Measurements from ENCODE around the gene NAIF1. TPM values are rescaled to one million over a fixed set of nuclear protein-coding genes. Genes with fewer than 3 reads are reported as not detected.
"Not testable (repeated sequence)": the region's sequence is repeated elsewhere in the genome, so short reads cannot be mapped to it uniquely, and the experiment has no call there.

NAIF1 gene
- 5.1 TPM for total RNA-seq
- long read RNA-seq: 0 reads

- peak; percentile 96 for DNase-seq (ENCODE audit: missing footprints)
- ATAC-seq: peak; percentile 87
- intact Hi-C loops (cut with DNase I): no loop called here
These were observed at the start of gene NAIF1 for GRCh38 chr9:128066713-128067644. Gene NAIF1 (minus strand): TSS chr9:128067320. CDS start chr9:128067101, 219 bp downstream.

GRCh38 chr9:128116104-128117083 lies 49.3 kb upstream of the NAIF1 start:
- intact Hi-C loops (cut with DNase I): loop anchor here (5.0 kb wide), 1 partner anchor 174 kb away; no protein-coding TSS in a partner anchor
- peak; percentile 35 for DNase-seq (ENCODE audit: missing footprints)

GRCh38 chr9:128115187-128116103 lies 48.3 kb upstream of the NAIF1 start:
- intact Hi-C loops (cut with DNase I): loop anchor here (5.0 kb wide), 1 partner anchor 173 kb away; no protein-coding TSS in a partner anchor
- ATAC-seq (no peak), DNase-seq (ENCODE audit: missing footprints) (peak; percentile 50)

More at GRCh38 chr9:128116104-128117083, 49.3 kb upstream of the NAIF1 start:
- no peak for ATAC-seq

- intact Hi-C loops (cut with DNase I): loop anchor here (5.0 kb wide), 1 partner anchor 172 kb away; no protein-coding TSS in a partner anchor
- peak; percentile 37 for DNase-seq (ENCODE audit: missing footprints)
- ATAC-seq: no peak
These were observed 47.4 kb upstream of the NAIF1 start for GRCh38 chr9:128114326-128115186.

GRCh38 chr9:128113526-128114325 lies 46.6 kb upstream of the NAIF1 start:
- DNase-seq (ENCODE audit: missing footprints): no peak
- intact Hi-C loops (cut with DNase I): no loop called here
- no peak for ATAC-seq

GRCh38 chr9:128111726-128112125 lies 44.6 kb upstream of the NAIF1 start:
- intact Hi-C loops (cut with DNase I); ATAC-seq; DNase-seq (ENCODE audit: missing footprints): not testable (repeated sequence)

- intact Hi-C loops (cut with DNase I): no loop called here
- no peak for DNase-seq (ENCODE audit: missing footprints)
- ATAC-seq: no peak
These were observed 42.1 kb upstream of the NAIF1 start for GRCh38 chr9:128109050-128109709.

- DNase-seq (ENCODE audit: missing footprints) (no peak), ATAC-seq (no peak)
- intact Hi-C loops (cut with DNase I): no loop called here
These were observed 41.3 kb upstream of the NAIF1 start for GRCh38 chr9:128108269-128109049.

- no peak for DNase-seq (ENCODE audit: missing footprints)
- intact Hi-C loops (cut with DNase I): no loop called here
- no peak for ATAC-seq
These were observed 40.5 kb upstream of the NAIF1 start for GRCh38 chr9:128107468-128108268.

GRCh38 chr9:128106940-128107467 lies 39.9 kb upstream of the NAIF1 start:
- intact Hi-C loops (cut with DNase I): no loop called here
- ATAC-seq: no peak
- no peak for DNase-seq (ENCODE audit: missing footprints)

- intact Hi-C loops (cut with DNase I): no loop called here
- no peak for DNase-seq (ENCODE audit: missing footprints)
- no peak for ATAC-seq
These were observed 39.2 kb upstream of the NAIF1 start for GRCh38 chr9:128106181-128106939.

- DNase-seq (ENCODE audit: missing footprints) (no peak), ATAC-seq (no peak)
- intact Hi-C loops (cut with DNase I): no loop called here
These were observed 38.5 kb upstream of the NAIF1 start for GRCh38 chr9:128105538-128106175.

GRCh38 chr9:128104171-128104618 lies 37.1 kb upstream of the NAIF1 start:
- no peak for DNase-seq (ENCODE audit: missing footprints)
- ATAC-seq: no peak
- intact Hi-C loops (cut with DNase I): no loop called here

Data from Right ventricle myocardium inferior (tissue), 1 donor.